Pulmonary artery endothelial cell (primary cell): Measurements from ENCODE around the gene TMEM184B. TPM values are rescaled to one million over a fixed set of nuclear protein-coding genes. Genes with fewer than 3 reads are reported as not detected.

Experiments
- DNase-seq: peaks from one replicate; pipeline ENCODE4 v3.0.0-alpha.2; 2011; ENCODE audit warnings: low read depth, low spot score
- total RNA-seq: library from RNA; depleted of rRNA; stranded (reverse); fragments of >200 nt; gene quantifications from 2 replicates; pipeline ENCODE4 v1.2.3, GENCODE V29; 2014

The TMEM184B gene
- total RNA-seq, 1 donor from 2014 or later: 28.5 TPM

DNA sequence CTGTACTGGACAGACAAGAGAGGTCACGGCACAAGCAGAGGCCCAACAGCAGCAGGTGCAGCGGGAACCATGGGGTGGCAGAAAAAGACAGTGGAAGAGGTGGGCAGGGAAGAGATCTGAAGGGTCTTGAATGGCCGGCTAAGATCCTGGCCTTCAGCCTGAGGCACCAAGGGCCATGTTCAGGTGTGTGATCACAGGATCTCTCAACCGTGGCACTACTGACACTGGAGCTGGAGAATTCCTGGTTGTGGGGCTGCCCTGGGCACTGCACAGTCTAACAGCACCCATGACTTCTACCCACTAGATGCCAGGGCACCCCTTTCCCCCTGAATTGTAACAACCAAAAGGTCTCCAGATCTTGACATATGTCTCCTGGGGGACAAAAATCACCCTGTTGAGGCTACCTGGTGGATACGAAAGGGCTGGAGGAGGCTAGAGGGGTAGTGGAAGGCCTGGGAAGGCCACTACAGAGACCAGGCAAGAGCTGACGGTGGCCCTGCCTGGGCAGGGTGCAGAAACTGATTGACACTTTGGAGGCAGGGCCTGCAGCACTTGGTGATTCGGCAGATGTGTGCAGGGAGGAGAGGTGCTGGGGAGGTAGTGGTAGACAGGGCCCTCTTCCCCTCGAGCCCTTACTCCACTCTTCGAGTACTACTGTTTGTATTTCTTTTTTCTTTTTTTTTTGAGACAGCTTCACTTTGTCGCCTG is 36.1 kb upstream of the TMEM184B start:
- DNase-seq: no peak

DNA sequence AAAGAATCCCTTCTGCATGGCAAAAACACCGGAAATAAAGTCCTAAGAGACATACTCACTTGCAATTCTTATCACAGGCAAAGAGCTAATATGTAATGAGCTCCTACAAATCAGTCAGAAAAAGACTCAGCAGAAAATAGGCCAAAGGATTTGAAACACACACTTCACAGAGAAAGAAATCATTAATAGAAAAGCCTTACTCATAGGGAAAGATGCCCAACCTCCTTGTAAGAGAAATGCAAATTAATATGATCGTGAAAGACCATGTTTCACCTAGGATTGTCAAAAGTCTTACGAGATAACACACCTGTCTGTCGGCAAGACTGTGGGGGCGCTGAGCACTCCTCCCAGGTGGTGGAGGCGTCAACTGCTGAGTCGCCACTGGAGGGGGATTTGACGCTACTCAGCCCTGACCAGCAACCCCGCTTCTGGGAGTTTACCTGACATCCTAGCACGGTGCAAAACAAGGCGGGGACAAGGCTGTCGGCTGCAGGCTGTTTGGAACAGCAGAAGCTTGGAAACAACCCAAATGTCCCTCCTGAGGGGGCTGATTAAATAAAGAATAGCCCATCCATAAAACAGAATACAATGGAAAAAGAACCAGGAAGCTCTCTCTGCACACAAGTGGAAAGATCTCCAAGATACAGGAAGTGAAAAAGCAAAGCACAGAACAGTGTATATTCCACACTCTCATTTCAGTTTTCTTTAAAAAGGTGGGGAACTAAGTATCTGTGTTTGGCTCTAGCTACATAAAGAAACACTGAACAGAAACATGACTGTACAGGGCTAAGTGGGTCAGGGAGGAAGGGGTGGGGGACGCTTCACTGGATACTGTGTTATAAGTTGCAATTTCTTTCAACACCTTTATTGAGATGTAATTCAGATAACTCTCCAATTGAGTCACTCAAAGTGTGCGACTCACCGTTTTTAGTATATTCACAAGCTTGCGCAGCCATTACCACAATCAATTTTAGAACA is 33.0 kb upstream of the TMEM184B start:
- no peak for DNase-seq

DNA sequence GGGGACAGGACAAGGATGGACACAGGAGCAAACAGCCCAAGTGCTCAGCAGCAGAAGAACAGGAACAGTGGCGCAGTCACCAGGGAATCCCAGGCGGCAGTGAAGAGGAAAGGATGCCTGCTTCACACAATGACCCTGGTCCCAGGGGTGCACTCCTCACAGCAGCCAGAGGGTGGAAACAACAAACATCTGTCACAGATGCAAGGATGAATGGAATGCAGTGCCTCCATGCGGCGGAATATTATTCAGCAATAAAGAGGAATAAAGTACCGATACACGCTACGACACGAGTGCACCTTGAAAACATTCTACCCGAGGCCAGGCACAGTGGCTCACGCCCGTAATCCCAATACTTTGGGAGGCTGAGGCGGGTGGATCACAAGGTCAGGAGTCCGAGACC is 31.7 kb upstream of the TMEM184B start:
- no peak for DNase-seq

DNA sequence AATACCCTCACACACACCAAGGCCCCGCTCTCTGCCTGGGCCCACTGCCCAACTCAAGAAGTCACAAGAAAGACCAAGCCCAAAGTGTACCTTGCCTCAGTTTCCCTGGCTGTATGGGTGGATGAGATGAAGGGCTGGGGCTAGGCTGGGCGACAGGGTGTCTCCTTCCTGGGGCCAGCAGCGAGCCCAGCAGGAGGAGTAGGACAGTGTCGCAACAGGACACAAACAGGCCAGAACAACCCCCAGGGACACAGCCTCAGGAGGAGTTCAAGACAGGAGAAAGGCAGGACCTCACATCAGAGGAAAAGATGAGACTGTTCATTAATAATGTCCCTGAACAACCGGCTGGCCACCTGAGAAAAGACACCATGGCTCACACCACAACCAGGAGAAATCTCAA is 31.2 kb upstream of the TMEM184B start:
- no peak for DNase-seq

DNA sequence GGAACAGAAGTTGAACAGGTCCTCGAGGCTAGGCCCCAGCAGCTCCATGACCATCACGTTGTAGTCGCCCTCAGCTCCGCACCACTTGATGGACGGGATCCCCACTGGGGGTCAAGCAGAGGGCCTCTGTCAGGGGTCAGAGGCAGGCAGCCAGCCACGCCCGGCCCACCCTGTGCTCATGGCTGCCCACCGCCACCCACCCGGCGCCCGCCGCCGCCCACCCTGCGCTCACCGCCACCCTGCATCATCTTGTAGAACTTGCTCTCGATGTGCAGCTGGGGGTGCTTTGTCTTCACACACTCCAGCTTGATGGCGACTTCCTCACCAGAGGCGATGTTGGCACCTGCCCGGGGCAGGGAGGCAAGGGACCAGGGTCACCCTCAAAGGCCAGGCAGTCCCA is 30.1 kb upstream of the TMEM184B start:
- DNase-seq: no peak

DNA sequence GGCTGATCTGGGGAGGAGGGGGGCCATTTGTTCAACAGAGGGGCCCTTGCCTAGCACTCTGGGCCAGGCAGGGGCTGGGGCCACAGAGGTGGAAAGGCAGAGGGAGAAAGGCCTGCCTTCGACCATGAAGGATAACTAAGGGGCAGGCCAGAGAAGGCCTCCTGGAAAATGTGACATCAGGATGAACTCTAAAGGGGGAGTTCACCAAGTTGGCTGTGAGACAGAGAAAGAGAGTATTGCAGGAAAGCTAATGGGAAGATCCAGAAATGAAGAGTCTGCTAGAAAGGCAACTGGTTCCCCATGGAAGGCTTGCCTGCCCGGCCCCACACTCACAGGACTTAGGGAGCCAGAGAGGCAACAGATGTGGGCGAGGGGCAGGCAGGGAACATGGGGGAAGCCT is 28.1 kb upstream of the TMEM184B start:
- DNase-seq: no peak

DNA sequence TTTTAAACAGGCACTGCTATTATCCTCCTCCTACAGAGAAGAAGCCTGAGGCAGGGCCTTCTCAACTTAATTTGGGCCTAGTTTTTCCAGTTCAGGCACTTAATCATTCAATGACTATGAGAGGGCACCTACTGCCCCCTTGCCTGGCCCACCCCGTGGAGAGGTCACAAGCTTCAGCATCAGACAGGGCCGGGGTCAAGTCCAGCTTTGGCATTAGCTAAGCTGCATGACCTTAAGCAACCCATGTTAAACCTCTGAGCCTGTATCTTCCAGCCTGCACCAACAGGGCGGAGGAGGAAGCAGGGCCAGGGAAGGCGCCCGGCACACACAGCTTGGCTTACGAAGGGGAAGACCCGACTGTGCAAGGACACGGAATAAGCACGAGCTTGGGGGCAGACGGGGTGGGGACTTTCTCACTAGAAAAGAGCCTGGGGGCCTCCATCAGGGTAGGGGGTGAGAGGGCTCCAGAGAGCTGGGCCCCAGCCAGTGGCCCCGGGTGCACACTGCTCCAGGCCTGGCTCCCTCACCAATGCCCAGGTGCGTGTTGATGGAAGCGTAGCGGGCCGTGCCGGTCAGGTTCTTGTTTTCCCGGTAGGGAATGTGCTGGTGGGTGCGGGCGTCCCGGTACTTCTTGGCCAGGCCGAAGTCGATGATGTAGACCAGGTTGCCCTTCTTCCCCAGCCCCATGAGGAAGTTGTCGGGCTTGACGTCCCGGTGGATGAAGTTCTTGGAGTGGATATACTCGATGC is 27.6 kb upstream of the TMEM184B start:
- DNase-seq: no peak

DNA sequence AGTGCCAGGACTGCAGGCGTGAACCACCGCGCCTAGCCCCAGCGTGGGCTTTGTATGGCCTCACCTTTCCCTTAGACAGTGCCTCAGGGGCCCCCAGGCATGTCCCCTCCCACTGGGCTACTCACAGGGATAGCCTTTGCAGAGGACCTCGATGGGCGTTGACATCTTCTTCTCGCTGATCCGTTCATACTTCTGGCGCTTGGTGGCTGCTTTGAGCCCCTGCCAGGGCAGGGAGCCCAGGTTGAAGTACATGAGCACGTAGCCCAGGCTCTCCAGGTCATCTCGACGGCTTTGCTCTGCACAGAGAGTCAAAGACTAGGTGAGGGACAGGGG is 26.9 kb upstream of the TMEM184B start:
- no peak for DNase-seq

DNA sequence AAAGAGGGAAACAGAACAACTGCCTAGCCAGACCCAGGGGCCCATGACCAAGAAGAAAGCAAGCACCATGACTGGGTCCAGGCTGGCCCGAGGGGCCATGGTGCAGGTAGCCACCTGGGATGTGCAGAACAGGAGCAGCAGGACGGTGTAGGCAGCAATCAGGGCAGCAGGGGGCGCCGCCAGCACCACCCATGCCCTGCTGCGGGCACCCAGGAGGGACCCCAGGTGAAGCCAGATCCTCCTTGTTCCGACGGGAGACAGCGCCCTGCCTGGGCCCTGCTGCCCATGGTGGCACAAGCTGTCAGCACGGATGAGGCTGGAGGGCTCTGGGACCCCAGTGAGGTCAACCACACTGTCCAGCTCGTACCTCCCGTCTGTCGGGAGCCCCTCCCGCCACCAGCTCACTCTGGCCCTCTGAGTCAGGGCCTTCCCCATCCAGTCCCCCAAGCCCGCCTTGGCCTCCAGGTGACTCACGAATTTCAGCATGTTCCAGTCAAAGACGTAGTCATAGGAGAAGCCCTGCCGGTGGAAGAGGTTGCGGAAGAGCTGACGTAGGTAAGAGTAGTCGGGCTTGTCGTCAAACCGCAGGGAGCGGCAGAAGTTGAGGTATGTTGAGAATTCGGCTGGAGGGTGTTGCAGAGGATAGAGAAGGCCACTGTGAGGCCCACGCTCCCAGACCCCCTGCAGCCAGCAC is 25.6 kb upstream of the TMEM184B start:
- DNase-seq: no peak

DNA sequence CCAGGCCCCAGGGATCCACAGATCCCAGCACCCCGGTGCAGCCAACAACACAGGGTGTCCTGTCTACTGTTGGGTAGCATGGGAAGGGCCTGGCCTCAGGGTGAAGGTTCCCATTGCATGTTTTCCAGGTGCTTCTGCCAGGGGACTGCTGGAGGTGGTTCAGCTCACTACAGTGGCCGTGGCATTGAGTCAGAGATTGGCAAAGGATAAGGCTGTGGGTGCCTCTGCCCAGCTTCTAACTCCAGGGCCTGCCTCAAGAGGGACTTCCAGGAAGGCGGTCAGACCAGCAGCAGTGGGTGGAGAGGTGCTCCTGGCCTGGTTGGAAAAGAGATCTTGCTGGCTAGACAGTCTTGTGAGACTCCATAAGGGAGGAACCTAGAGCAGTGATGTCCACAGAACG is 23.6 kb upstream of the TMEM184B start:
- DNase-seq: no peak

DNA sequence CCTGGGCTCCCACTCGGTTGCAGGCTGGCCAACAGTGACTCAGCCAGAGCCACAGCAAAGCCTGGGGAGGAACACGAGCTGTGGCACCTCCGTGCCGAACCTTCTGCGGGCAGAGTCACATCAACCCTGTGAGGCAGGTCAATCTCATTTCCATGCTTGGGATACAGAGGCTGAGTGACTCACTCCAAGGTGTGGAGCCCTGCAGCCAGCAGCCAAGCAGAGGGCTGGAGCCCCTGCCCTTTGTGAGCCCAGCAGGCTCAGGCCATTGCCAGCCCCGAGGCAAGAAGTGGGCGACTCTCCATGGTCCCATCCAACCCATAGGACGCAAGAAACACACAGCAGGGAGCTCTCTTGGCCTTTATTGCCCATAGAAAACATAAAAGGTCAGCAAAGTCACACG is 23.1 kb upstream of the TMEM184B start:
- DNase-seq: no peak

DNA sequence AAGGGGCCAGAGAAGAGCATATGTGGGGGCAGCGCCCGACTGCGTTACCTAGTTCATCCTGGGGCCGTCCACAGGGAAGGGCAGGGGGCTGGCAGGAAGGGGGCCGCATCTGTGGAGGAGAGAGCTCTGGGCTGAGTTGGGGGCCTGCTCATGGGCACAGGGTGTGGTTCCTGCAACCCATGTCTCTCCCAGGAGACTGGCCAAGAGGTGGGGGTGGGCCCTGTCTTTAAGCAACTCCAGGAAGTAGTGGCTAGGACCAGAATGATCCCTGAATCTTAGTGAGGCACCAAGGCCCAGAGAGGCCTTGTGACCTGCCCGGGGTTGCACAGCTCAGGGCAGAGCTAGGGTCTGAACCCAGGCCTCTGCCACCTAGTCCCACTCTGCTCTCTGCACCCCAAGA is 22.5 kb upstream of the TMEM184B start:
- no peak for DNase-seq

DNA sequence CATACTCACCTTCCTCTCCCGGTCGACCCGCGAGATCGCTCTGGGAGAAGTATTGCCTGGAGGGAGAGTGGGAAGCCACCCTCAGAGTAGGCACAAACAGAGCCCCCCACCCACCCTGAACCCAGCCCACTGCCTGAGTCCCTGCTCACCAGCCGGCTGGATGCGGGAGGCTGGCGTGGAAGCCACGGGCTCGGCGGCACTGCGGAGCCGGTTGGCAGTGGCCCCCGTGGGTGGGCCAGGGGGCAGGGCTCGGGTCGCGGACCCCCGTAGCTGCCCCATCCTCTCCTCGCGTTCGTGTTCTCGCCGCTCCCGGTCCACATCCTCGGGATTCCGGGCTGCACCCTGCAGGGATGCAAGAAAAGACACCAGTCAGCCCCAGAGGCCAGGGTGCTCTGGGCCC is 21.4 kb upstream of the TMEM184B start:
- DNase-seq: no peak

DNA sequence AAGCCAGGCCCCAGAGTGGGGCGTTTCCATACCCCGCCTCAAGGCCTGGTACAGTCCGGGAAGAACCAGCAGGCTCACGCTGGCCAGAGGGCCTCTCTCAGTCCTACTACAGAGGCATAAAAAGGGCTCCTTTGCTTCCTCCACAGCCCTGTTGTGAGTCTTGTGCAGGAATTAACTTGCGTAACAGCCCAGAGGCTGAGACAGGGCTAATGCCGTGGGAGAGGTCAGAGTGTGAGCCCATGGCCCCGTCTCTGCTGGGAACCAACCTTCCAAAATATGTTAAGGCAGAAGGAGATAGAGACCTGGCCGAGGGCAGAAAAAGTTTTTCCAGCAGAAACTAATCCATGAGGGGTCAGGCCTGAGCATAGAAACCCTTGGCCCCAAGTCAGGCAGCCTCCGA is 19.9 kb upstream of the TMEM184B start:
- no peak for DNase-seq

DNA sequence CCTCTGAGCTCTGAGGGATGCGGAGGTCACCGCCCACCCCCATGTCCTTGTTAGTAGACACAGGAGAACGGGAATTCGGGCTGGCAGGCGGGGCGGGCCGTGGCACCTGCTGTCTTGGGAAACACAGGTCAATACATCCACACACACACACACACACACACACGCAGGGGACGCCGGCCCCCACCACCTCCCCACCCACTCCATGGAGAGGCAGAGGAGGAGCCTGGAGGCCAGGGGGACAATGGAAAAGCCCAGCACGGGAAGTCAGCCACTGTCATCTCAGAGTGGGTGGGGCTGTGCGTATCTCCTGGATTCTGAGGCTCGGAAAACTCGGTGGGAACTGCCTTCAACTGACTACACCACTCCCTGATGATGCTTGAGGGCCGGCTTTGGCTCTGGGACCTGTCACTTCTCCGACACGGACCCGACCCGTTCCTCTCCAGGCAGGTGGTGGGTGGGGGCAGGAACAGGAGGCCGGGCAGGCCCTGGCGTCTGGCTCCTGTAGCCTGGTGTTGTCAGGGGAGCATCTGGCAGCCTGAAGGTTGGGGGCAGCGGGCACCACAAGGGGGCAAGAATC is 18.5 kb upstream of the TMEM184B start:
- no peak for DNase-seq

DNA sequence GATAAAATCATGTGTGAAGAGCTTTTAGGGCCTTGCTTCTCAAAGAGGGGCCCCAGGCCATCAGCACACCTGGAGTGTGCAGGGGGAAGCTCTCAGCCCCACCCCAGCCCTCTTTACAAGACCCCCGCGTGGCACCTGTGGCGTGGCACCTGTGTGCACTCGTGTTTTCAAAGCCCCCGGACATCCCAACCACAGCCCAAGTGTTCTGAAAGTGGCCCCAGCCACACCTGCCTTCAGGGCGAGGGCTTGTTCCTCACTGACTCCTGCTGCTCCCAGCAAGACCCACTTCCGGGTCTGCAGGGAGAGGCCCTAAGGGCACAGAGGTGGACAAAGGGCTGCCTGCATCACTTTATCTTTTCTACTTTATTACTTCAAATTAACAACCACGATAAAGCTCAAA is 17.5 kb upstream of the TMEM184B start:
- no peak for DNase-seq

DNA sequence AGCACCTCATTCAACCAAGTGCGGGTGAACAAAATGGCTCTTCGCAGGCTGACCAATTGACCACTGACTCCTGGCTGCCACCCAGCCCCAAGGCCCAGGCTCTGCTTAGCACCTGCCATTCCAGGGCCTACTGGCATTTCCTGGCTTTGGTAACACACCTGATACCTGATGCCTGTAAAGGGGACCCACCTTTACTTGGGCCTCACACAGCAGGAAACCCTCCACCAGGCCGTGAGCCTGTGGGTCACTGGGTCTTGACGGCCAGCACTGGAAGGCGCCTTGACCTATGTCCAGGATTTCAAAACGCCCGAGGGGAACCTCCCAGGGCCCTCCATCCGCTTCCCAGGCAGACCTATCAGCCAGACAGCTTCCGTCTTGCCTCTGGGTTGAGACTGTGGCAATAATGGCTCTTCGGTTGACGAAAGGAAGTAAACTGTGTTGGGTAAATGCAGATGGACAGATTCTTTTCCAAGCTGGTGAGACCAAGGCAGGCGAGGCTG is 16.8 kb upstream of the TMEM184B start:
- no peak for DNase-seq

DNA sequence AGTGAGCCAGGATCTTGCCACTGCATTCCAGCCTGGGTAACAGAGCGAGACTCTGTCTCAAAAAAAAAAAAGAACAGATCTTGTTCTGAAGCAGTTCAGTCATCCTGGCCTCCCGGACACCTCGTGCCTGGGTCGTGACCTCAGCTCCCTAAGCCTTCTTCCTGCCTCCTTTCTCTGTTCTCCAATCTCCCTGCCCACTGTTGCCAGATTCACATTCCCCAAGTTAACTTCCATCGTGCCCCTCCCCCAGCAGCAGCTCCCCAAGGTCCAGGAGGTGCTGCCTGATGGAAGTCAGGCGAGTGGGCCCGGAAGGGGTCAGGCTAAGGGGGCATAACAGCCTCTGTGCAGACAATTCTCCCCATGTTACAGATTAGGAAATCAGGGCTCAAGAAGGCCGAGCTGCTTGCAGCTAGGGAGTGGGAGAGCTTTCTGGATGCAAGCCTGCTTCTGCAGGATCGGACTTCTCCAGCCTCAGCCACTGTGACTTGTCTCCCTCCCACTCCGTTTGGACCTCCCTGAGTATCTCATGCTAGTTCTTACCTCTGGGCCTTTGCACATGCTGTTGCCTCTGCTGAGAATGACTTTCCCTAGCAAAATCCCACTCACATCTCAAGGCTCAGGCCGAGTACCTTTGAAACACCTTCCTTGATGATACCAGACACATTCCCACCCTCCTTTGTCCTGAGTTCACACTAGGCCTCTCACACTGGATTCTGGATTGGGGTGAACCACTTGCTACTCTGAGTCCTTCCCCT is 14.3 kb upstream of the TMEM184B start:
- no peak for DNase-seq

DNA sequence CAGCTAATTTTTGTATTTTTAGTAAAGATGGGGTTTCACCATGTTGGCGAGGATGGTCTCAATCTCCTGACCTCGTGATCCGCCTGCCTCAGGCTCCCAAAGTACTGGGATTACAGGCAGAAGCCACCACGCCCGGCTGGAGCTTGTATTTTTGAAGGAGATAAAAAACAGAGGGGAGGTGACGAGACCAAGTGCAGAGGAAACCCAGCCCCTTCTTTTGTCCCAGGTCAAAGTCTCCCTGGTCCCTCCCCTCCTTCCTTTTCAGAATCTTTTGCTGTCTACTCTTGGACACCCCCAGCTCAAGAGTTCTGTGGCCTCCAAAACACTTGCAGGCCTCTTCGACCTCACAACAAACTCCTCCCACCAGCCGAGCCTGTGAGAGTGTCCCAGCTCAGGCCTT is 12.2 kb upstream of the TMEM184B start:
- no peak for DNase-seq

DNA sequence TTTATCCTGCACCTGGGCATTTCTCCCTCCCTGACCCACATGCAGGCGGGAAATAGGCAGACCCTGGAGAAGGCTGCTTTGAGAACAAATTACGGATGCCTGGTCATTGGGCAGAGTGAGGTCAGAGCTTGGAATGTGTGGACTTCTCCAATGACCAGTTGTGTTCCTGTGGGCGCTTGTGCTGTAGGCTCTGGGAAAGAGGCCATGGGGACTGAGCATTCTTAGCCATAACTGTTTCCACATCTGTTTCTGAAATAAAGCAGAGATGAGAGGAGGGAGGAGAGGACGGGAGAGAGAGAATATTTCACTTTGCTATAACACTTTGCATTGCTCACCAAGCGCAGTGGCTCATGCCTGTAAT is 11.2 kb upstream of the TMEM184B start:
- no peak for DNase-seq
